GM11168 (cell line): ENCODE data around the gene CCDC92.

ENCODE experiments used
- in situ Hi-C: fragments of 300-500 bp; cut with MboI; formaldehyde crosslinking; loops from one replicate; pipeline ENCODE4 v1.12.0; 2022; ENCODE audit warnings: low sequenced_read_pairs; ENCODE audit not compliant: unreplicated experiment

The CCDC92 gene

DNA sequence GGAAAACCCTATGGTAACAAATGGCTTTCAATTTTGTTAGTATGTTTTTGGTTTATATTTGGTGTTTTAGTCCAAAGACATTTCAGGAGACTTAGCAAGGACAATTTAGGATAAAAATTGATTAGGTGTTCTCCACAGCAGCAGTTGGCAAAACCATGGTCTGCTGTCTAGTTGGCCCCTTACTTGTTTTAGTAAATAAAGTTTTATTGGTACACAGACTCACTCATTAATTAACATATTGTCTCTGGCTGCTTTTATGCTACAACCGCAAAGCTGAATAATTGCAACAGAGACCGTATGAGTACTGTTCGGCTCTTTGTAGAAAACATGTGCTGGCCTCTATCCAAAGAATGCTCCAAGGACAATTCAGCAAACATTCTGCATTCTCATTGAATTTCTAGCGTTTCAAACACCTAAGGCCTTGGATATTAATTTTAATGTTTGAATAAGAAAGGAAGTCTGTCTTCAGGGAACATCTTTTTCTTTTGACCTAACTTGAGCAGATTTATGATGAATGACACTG is 77.7 kb downstream of the CCDC92 start:
- in situ Hi-C loops = no loop called here

DNA sequence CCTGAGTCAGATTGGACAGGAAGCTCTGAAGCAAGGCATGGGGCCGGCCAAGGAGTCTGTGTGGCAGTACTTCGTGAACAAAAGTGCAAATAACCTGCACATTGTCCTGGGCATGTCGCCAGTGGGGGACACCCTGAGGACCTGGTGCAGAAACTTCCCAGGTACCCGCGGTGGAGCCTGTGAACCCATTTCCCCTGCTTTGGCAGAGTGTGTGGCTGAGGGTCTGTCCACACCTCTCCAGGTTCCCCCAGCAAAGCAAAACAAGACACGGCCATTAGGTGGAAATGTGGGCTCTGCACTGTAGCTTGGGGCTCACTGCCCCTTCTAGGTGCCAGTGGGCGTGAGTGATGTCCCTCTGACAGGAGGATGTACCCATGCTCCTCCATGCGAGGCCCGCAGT is 79.4 kb downstream of the CCDC92 start:
- in situ Hi-C loops = no loop called here

DNA sequence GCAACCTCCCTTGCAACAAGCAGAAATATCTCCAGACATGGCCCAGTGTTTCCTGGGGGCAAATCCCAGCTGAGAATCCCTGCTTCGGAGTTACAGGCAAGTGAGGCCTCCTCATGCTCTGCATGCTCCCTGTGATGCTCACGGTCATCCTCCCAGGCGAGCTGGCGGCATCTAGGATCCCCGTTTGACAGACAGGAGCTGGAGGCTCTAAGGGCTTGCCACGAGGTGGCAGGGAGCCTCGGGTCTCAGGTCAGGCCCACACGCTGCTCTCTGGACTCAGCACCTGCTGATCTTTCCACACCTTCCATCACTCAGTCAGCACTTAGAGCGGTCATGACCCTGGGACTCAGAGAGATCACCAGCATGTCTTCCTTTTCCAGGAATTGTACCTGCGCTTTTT is 79.8 kb downstream of the CCDC92 start:
- in situ Hi-C loops = no loop called here

DNA sequence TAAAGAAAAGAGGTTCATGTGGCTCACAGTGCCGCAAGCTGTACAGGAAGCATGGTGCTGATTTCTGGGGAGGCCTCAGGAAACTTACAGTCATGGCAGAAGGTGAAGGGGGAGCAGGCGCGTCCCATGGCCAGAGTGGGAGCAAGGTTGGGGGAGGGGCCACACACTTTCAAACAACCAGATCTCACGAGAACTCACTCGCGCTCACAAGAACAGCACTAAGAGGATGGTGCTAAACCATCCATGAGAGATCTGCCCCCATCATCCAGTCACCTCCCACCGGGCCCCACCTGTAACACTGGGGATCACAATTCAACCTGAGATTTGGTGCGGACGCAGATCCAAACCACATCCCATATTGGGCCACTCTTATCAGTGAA is 80.5 kb downstream of the CCDC92 start:
- in situ Hi-C loops = no loop called here

DNA sequence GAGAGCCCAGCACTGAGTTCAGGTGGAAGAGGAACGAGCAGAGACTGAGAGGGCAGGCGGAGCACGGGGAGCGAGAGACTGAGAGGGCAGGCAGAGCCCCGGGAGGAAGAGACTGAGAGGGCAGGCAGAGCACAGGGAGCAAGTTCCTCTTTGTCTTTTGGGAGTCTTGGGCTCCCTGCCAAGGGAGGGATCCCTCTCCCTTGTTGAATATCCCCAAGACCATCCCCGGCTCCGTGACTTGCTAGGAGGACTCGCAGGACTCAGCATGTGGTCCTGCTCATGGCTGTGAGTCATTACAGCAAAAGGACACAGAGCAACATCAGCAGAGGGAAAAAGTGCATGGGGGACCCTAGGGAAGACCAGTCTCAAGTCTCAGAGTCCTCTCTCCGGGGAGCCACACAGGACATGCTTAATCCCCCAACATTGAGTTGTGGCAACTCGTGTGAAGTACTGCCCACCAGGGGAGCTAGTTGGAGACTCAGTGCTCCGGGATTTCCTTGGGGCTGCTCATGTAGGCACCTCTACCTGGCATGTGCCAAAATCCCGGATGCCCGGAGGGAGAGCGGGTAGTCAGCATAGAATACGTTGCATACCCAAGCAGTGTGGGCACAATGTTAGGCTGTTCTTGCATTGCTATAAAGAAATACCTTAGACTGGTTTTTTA is 81.0 kb downstream of the CCDC92 start:
- in situ Hi-C loops = no loop called here

DNA sequence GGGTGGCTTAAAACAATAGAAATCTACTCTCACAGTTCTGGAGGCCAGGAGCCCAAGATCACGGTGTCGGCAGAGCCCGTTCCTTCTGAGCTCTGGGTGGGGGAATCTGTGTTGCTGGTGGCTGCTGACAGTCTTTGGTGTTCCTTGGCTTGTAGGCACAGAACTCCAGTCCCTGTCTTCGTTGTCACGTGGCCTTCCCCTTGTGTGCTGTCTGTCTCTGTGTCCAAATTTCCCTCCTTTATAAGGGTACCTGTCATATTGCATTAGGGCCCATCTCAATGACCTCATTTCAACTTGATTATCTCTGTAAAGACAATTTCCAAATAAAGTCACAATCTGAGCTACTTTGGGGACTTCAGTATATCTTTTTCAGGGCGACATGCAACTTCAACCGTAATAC is 81.6 kb downstream of the CCDC92 start:
- in situ Hi-C loops = no loop called here

DNA sequence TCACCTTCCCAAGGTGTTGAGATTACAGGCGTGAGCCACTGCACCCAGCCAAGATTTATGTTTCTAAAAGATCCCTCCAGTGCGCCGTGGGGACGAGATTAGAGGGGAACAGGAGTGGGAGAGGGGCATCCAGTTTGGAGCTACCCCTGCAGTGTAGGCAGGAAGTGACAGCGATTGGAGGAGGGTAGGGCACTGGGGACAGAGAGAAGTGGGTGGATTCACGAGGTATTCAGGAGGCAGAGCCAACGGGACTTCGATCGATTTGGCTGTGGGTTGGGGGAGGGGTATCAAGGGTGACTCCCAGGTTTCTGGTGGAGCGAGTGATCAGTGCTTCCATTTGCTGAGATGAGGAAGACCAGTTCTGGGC is 82.1 kb downstream of the CCDC92 start:
- in situ Hi-C loops = no loop called here

DNA sequence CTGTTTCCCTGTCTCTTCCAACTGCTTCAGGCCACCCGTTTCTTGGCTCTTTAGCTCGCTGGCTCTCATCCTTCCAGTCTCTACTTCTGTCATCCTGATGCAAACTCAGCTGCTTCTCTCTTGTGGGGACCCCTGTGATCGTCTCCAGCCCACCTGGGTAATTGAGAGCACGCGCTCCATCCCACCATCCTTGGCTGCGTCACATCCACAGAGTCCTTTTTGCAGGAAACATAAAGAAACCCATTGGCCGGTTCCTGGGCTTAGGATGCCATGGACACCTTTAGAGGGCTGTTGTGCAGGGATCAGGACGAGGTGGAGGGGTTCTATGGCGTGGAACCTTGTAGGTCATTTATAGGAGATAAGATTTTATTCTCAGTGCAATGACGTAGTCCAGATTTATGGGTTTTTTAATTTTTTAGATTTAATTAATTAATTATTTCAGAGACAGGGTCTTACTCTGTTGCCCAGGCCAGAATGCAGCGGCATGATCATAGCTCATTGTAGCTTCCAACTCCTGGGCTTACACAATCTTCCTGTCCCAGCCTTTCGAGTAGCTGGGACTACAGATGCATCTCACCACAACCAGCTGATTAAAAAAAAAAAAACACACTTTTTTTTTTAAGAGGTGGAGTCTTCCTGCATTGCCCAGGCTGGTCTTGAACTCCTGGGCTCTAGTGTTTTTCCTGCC is 82.6 kb downstream of the CCDC92 start:
- in situ Hi-C loops = no loop called here

DNA sequence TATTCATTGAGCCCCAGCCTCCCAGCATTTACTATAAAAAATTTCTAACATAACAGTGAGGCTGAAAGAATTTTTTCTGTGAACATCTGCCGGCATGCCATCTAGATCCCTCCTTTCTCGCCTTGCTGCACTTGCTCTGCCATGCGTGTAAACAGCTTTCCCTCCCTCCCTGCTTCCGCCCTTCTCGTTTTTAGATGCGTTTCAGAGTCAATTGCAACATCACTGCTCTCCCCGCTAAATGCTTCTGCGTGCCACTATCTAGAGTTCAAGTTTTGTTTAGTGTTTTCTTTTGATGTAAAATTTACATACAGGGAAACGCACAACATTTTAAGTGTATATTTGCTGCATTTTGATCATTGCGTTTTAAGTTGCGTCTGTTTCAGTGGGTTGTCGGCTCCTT is 83.6 kb downstream of the CCDC92 start:
- in situ Hi-C loops = no loop called here

DNA sequence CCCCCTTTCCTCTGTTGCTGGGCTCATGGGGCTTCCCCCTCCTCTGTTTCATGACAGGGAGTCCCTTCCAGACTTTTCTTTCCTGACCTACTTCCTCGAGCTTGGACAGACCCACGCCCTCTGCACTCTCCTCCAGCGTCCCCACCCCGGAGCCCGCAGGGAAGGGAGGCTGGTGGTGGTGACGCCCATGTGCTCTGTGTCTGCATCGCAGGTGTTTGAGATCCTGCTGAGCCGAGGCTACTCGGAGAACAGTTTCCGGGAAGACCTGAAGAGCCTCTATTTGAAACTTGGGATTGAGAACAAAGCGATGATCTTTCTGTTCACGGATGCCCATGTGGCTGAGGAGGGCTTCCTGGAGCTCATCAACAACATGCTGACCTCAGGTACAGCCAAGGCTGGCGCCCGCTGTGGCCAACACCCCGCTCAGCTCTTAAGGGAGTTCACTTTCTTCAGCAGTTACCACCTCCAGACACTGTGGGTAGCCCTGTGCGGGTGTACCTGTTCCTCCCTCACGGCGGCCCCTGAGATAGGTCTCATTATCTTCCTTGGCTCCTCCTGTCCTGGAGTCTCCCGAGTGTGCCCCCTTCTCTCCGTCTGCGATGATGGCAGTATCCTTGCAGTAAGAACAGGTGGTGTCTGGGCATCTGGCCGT is 85.6 kb downstream of the CCDC92 start:
- in situ Hi-C loops = no loop called here

DNA sequence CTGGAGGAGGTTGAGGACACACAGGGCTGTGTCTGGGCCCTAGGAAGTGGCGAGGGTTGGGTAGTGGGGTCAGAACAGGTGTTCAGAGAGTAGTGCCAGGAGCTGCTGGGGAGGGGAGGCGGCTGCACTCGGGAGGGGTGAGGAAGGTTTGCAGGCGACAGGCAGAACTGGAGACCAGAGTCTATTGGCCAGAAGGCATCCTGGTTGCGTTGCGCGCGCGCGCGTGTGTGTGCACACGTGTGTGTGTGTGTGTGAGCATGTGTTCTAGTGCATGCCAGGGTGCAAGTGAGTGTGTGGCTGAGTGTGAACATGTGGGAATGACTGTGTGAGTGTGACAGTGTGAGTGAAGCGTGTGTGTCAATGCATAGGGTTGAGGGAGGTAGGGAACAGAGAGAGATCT is 86.4 kb downstream of the CCDC92 start:
- in situ Hi-C loops = no loop called here
